NCI-H69 (cell line): Measurements from ENCODE around the gene AKAP6.
A peak's percentile ranks its signal among the peaks of the same experiment; 100 is the strongest.

ENCODE experiments used
- DNase-seq: peaks from one replicate; lab custom pipeline; 2025; lab: John Stamatoyannopoulos, UW

Gene AKAP6, protein sequence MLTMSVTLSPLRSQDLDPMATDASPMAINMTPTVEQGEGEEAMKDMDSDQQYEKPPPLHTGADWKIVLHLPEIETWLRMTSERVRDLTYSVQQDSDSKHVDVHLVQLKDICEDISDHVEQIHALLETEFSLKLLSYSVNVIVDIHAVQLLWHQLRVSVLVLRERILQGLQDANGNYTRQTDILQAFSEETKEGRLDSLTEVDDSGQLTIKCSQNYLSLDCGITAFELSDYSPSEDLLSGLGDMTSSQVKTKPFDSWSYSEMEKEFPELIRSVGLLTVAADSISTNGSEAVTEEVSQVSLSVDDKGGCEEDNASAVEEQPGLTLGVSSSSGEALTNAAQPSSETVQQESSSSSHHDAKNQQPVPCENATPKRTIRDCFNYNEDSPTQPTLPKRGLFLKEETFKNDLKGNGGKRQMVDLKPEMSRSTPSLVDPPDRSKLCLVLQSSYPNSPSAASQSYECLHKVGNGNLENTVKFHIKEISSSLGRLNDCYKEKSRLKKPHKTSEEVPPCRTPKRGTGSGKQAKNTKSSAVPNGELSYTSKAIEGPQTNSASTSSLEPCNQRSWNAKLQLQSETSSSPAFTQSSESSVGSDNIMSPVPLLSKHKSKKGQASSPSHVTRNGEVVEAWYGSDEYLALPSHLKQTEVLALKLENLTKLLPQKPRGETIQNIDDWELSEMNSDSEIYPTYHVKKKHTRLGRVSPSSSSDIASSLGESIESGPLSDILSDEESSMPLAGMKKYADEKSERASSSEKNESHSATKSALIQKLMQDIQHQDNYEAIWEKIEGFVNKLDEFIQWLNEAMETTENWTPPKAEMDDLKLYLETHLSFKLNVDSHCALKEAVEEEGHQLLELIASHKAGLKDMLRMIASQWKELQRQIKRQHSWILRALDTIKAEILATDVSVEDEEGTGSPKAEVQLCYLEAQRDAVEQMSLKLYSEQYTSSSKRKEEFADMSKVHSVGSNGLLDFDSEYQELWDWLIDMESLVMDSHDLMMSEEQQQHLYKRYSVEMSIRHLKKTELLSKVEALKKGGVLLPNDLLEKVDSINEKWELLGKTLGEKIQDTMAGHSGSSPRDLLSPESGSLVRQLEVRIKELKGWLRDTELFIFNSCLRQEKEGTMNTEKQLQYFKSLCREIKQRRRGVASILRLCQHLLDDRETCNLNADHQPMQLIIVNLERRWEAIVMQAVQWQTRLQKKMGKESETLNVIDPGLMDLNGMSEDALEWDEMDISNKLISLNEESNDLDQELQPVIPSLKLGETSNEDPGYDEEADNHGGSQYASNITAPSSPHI (N-terminal part only)

GRCh38 chr14:32329146-32329545 lies at the start of gene AKAP6:
Gene AKAP6, plus strand, starts transcription at chr14:32329298. Its CDS starts 104,196 bp downstream, at chr14:32433494.
- peak; percentile 64 for DNase-seq

DNA sequence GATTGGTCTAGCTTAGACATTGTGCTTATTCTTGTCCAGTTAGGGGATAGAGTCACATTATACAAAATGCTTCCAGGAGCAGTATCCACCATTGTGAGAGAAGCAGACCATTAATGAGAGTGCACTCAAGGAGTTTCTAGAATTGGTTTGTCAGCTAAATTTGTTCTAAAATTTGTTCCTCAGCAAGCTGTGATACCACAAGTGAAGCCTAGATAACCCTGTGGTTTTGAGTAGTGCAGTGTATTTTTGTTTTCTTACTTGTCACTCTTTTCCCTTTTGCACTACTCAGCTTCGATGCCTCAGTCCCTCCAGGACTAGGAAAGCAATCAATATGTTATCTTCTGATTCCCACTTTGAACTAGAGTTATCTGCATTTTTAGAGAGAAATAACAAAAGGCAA lies 42.5 kb upstream of the AKAP6 start:
- no peak for DNase-seq

DNA sequence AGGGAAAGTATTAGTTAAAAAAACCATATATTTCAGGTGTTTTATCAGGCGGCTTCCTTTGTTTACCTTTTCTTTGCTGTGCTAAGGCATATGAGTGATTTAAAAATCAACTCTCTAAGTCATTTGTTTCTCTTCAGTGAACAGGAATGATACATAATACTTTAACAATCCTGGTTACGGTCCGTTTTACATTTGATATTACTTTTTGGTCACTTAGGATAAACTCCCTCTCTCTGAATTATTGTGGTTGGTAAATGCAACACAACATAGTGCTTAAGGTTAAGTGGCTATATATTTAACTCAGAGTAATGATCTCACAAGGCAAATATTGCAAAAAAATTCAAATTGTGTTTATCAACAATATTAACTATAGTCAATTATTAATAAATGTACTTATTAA lies 32.7 kb upstream of the AKAP6 start:
- DNase-seq: no peak

GRCh38 chr14:32298346-32298745 lies 30.8 kb upstream of the AKAP6 start:
- peak; percentile 41 for DNase-seq

DNA sequence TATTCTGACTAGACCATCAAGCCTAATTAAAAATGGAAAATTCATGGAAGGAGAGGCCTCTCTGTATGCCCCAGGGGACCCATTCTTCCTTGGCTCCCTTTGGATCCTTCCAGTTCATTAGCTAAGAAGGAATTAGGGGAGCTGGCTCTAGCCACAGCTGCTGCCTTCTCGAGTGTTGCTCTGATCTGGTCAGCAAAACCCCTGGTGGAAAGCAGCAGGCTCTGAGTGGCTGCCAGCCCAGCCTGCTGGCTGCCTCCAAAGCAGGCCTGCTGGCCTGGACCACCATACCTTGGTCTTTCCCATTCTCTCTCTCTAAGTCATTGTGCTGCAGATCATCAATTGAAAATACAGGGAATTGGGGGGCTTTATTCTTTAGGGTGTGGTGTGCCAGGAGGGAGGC lies 29.0 kb upstream of the AKAP6 start:
- DNase-seq: peak; percentile 89

- DNase-seq: peak; percentile 45
Measured at GRCh38 chr14:32303865-32304264, 25.2 kb upstream of the AKAP6 start.

DNA sequence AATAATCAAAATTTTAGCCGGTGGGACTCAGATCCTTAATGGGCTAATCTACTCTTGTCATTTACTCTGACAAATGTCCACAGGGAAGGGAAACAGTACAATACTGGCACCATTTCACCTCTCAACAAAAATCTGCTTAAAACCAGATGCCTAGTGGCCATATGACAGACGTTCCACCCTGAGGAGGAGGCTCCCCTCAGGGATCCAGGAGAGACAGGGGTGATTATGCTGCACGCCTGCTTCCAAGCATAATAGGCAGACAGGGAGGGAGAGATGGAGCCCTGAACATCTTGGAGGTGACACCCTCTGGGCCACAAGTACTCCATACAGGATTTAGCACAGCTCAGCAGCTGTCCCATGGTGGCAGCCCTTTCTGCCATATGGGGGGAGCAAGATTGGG lies 24.8 kb upstream of the AKAP6 start:
- peak; percentile 91 for DNase-seq

DNA sequence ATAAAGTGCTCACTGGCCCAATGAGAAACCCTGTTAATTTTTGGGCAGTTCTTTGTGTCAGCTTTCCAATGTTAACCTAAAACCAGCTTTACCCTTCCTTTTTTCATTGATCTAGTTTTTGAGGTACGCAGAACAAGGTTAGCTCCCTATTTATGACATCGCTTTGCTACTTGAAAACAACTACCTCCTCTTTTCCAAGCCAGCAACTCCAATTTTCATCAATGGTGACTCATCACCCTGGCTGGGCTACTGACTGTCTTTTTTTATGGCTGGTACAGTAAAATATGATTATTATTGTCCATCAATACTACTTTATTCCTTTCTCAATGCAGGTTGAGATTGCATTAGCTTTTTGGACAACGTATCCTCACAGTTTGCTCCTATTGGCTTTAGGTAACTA lies 22.5 kb upstream of the AKAP6 start:
- peak; percentile 39 for DNase-seq

DNA sequence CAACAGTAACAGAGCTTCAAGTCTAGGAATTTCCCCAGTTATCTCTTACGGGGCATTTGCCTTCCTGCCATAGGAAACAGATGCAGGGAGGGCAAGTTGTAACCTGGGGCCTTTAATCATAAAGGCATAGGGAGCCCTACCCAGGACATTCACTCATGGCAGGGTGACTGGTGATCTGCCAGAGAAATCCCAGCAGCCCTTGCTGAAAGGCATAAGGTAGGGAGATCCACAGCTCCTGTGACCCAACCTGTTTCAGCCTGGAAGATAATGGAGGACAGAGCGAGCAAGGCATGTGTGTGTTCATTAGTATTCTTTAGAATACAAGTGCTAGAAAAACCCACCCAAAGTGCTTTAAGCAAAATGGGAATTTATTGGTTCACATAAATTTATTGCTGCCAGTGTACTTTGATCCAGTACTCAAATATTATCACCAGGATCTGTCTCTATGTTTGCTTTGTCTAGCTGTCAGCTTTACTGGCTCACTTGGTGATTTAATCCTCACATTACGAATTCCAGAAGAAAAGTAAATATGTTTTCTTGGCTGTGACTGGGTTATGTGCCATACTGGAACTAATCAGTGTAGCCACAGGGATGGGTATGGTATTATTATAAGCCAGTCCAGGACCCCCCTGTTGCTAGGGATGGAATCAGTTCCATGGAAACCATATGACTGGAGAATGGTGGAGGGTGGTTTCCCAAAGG lies 21.1 kb upstream of the AKAP6 start:
- DNase-seq: peak; percentile 97

- DNase-seq: no peak
Measured at GRCh38 chr14:32310876-32311275, 18.2 kb upstream of the AKAP6 start.

DNA sequence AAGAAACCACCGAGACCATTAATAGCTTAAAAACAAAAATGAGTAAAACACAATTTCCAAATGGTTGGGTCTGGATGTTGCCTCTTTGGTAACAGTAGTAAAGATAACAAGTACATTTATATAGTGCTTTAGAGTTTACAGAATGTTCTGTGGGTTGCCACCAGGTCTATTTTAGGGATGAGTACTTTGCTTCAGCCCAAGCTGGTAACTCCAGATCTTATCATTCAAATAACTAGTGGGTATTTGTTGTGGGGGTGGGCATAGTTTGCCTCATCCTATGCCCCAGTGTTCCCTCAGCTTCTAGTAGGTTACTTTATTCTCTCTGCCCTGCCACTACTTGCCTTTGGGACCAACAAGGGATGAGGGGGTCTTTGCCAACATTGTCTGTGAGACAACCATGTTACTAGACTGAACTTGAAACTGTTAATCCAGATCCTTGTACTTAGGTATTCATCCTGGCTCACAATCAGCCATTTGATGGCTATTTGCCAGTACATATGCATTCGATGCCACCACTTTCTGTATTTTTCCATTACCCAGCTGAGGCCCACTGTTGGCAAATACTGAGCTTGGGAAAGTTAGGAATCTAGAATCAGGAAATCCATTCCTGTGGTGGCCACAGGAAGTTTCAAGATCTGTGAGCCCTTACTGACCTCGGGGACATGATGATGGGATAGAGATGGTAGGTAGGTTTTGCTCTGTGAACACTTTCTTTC lies 17.6 kb upstream of the AKAP6 start:
- DNase-seq: no peak

- no peak for DNase-seq
Measured at GRCh38 chr14:32312010-32312331, 17.1 kb upstream of the AKAP6 start.

DNA sequence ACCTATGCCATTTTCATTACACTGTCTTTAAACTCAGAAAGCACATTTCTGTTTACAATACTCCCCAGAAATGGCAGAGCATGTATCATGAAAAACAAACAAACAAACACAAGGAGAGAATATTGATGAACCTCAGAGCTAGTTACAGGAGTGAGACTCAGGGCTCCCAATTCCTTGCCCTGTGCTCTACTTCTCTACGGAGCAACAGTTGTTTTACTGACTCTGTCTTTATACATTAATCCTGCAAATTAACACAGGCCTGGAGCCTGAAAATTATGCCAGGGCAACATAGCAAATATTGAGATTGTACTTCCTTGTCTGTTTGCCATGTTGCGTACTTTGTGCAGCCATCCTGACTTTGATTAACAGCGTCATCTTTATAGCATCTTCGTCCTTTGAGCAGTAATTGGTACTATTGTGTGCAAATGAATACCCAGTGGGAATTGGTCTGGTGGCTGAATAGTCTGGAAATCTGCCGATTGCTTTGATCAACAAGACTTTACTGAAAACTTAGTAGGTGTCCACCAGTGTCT lies 15.2 kb upstream of the AKAP6 start:
- peak; percentile 96 for DNase-seq

DNA sequence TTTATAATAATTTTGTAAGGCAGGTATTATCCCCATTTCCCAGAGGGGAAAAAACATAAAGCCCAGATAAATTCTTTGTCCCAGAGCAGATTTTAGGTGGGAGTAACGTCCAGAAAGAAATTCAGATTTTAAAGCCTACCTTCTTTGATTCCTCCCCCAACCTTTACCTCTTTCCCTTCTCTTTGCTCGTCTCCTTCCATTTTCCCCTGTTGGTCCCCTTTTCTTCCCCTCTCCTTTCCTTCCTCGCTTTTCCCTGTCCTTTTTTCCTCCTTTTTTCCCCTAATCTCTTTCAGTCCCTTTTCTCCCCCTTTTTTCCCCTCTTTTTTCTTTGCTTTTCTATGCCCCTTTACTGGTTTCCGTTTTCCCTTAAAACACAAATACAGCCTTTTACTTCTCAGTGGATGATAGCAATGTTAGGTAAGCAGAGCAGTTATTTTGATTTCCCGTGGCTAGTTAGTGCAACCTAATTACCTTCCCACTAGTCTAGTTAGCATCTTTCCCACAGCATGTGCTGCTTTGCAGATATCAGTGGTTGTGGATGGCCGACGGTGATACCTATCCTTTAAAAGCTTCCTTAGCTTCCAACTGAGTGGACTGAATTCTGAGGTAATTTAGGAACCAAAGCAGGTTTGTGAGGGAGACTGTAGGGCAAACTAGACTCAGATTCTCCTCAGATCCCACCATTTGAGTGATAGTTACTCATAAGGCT lies 10.9 kb upstream of the AKAP6 start:
- no peak for DNase-seq

DNA sequence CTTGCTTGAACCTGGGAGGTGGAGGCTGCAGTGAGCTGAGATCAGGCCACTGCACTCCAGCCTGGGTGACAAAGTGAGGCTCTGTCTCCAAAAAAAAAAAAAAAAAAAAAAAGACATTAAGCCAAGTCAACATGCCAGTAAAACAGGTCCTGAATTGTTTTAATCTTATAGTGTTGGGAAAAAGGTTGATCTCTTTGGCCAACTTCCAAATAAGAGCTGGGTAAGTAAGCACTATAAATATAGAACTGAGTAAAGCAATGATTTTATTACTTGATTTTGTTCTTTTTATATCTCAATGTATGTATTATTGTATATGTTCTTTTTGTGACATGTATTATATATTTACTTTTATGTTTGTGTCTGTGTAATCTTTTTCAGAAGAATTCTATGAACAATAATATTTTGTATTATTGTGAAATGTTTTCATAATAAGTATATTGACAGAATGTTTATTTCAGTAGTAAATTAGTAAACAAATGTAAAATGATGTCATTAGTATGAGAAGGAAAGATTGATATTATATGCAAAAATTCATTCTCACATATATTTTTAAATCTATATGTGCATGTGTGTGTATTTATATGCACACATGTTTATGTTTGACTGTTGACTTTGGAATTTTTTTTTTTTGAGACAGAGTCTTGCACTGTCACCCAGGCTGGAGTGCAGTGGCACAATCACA lies 9.6 kb upstream of the AKAP6 start:
- peak; percentile 30 for DNase-seq

DNA sequence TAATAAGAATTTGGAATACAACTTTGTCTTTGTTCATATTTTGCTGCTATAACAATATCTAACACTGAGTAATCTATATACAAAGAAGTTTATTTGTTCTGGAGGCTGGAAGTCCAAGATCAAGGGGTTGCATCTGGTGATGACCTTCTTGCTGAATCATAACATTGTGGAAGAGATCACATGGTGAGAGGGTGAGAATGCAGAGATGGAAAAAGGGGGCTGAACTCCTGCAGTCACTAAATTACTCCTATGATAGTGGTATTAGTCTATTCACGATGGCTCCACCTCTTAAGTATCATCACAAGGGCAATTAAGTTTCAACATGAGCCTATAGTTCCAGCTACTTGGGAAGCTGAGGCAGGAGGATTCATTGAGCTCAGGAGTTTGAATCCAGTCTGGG lies 4.5 kb upstream of the AKAP6 start:
- DNase-seq: no peak

GRCh38 chr14:32327255-32327961 lies 1.7 kb upstream of the AKAP6 start:
- no peak for DNase-seq

DNA sequence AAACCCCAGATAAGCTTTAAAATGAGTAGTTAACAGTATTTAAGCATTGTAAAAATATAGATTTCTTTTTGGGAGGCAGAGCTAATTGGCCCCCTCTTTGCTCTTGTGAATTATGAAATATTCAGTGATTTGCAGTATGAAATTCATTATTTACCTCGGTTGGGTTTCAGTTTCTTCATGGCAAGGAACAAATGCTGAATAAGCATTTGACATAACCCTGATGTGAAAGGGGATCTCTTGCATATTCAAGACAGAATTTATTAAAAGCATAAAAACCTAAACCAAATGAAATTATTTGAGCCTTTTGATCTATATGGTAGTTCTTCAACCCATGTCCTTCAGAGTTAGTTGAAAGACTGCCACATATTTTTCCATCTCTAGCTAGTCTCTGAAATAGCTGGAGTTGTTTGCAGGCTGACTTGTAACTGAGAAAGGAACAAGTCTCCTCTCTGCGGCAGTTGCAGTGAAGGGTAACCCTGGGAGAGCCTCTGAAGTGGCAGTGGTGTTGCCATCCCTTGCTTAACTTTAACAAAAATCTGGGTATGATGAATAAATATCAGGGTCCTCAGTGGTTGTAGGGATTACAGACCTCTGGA lies 690 bp downstream of the AKAP6 start:
- DNase-seq: no peak
